Activated effector memory CD4-positive, alpha-beta T cell treated with anti-CD3 and anti-CD28 coated beads, Interleukin-2, amount 50 U/mL, for 16 hours (primary cell): ENCODE data around the gene EXPH5.
"Not testable (repeated sequence)": the region's sequence is repeated elsewhere in the genome, so short reads cannot be mapped to it uniquely, and the experiment has no call there.

Source experiments
- DNase-seq: peaks from one replicate; pipeline ENCODE4 v3.0.0-alpha.2; 2020

The EXPH5 gene, protein sequence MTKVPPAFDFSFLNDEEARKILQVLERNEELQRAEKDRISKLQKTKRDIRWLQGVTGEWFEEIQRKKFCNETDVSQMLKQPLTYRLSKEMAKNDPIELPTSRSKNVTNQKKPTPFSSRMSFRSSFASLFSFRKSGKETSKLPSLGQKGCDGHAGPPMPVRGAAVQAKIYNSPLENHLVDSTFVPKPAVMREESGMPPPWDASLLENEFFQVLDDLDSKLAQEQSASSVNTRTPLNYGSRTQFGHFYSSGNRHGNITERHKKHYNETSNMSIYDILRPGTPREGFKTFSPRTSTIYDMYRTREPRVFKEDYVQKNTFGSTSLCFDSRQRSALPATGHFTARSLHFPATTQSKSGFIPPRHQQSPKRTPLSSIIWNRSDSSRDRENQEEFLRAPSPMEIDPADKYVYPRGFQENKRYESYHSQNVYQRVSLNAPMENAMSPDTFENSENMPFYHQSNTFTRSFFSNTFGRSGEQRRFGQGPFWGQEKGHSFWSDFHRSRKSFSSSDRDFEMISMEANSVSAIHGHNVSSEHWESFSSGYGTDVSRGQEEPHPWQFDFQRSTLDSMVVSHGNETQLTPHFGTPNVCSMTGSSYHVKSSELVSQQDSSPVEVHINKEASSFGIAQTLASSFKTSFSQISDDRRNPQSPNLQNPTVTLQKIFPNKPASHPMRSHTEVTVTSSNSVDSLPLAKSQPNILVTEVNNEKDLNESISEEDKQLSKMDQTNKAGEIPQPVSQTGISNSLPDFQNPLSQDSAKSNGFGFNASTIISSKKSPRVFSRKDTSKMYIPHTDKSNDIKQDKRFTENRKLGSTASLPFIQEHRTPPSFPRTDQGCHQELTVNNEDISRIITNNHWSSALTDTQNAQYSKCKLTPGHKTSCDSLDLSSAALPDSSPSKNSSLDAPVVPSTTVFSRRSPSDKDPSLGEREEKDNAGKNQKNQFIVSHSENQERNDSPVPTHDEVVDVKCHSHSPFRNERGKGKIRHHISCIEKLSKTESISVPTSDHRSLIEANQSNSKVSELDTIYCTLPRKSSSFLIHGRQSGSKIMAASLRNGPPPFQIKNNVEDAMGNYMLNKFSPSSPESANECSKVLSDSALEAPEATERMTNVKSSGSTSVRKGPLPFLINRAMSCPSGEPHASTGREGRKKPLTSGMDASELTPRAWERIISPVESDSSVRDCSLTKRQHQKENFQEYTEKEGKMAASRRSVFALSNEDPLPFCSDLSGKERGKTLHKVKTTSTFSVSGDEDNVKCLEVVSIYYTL (N-terminal part only)

DNA sequence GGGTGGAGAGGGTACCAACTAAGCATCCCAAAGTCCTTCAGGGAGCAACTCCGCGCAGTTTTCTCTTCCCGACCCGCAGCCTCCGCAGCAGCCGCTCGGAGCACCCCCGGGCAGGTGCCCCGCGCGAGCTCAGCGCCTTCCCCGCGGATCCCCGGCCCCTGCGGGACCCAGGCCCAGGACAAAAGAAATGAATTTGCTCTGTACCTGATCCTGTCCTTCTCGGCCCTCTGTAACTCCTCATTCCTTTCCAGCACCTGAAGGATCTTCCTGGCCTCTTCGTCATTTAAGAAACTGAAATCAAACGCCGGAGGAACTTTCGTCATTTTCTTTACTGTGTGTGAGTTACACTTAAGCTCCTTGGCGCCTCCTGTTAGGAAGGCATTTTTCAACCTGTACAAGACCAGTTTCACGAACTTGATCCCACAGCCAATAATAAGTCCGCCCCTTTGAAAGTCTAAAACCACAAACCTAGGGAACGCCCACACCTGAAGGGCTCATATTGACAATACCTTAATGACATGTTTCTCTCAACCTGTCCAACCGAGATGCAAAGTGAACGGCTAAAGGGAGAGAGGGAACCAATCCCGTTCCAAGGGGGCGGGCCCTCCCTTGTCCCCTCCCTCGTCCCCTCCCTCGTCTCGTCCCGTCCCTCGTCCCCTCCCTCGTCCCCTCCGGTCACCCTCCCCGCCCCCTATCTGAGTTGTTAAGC lies at the start of gene EXPH5:
Gene EXPH5, minus strand, starts transcription at position 555 of the 709 bp plus-strand sequence. Its CDS starts 232 bp downstream, at position 323.
- peak; percentile 93 for DNase-seq

DNA sequence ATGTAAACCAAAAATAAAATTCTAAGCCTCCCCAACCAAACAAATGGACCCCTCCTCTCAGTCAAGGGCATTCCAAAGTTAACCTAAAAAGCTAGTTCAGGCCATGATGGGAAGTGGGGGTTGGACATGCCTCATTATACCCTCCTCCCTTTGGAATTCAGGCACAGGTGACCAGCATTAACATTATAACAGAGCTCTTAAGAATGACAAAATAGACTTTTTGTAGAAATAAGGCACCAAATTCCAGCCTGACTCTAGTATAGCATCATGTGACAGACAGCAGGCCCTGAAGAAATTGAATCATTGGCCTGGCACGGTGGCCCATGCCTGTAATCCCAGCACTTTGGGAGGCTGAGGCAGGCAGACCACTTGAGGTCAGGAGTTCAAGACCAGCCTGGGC lies 48.2 kb upstream of the EXPH5 start:
- DNase-seq, result not testable (repeated sequence)

DNA sequence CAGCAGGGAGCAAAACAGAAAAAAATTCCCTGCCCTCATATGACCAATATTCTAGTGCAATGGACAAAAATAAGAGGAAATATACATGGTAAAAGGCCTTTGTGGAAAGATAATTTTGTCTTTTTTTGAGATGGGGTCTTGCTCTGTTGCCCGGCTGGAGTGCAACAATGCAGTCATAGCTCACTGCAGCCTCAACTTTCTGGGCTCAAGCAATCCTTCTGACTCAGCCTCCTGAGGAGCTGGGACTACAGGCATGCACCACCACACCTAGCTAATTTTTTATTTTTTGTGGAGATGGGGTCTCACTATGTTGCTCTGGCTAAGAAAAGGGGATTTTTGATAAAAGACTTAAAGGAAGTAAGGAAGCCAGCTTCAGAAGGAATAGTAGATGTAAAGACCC lies 45.6 kb upstream of the EXPH5 start:
- DNase-seq, result no peak

DNA sequence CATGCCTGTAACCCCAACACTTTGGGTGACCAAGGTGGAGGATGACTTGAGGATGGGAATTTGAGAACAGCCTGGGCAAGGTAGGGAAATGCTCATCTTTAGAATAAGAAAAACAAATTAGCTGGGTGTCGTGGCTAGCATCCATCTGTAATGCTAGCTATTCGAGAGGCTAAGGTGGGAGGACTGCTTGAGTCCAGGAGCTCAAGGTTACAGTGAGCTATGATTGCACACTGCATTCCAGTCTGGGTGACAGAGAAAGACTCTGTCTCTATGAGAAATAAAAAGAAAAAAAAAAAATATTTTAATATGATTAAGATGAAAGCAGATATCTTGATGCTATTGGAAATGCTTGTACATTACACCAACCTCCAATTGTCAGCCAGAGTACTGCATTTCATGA lies 42.7 kb upstream of the EXPH5 start:
- no peak for DNase-seq

DNA sequence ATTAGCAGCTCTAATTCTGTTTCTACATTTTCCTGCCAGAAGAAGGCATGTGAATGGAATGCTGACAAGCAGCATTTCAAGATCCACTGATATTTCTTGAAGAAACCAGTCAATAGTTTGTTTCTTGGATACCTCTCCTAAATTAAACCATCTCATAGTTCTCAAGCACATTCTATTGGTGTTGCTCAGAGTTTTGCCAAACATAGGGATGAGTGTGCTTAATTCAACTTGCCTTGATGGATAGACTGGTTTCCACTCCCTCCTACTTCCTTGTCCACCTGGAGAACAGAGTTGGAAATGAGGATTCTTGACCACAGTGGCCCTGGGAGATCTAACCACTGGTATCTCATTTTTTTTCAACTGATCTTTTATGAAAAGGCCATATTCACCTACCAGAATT lies 41.5 kb upstream of the EXPH5 start:
- no peak for DNase-seq

DNA sequence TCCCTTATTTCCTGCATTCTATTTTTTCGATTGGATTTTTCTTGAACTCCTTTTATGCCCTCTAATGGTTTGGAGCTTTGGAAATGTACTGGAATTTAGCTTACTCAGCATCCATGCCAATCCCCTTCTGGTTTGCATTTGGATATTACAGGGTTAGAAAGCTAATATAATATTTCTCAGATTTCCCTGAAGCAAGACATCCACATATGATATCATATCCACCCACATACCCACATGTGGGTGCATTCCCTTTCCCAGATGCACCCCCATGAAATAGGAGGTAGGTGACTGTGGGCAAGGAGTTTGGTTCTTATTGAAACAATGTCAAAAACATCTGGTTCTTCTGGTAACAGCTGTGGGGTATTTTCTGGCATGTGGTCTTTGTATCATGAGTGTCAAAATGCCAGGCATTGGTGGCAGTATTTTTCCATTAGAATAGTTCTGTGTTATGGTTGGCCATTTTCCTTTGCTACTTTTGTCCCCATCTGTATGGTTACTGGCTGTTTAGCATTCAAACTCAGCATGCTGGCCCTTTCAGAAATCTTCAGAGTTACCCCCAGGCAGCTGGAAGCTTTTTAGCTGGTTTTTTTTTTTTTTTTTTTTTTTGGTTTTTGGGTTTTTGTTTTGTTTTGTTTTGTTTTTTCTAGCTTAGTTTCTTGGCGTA lies 38.6 kb upstream of the EXPH5 start:
- no peak for DNase-seq

DNA sequence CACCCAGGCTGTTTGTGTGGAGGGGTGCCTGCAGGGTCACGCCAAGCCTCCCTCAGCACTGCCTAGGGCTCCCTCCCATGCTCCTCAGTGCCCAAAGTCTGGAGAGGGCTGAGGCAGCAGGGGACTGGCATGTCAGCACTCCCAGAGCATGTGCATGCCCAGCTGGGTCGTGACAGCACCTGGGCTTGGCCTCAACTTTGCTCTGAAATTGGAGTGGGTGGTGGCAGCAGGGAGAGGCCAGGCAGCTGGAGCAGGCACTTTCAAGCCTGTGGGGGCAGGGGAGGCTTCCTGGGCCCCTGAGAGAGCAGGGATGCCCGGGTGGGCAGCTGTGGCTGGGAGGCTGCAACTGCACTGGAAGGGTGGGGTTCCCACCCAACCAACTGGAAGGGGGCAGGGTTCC lies 35.7 kb upstream of the EXPH5 start:
- no peak for DNase-seq

DNA sequence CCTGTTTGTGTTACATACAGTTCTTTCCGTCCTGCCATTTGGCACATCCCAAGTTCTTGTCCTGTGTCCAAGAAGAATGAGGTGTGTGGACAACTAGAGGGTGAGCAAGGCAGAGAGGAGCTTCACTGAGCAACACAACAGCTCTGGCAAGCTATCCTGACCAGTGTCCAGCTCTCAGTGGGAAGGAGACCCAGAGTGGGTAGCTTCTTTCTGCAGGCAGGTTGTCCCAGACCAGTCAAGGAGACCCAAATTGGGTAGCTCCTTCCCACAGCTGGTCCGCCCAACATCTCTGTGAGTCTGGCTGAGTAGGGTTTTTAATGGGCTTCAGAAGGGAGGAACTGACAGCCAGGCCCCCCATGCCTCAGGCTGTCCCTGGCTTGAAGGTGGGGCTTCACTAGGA lies 35.2 kb upstream of the EXPH5 start:
- DNase-seq, result no peak

DNA sequence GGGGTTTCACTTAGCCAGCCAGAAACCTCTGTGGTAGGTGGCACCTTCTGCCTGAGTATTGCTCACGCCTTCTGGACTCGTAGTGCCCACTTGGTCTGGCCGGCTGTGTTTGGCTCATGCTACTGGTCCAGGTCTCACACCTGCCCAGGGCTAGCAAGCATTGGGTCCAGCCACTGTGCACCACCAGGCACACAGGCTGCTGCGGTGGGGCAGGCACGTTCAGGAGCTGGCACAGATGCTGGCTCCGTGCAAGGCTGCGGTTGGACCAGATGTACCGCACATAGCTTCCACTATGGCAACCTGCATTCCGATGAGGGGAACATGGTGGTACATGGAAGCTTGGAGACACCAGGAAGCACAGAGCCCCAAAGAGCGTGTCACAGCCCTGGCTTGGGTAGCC lies 34.8 kb upstream of the EXPH5 start:
- no peak for DNase-seq

DNA sequence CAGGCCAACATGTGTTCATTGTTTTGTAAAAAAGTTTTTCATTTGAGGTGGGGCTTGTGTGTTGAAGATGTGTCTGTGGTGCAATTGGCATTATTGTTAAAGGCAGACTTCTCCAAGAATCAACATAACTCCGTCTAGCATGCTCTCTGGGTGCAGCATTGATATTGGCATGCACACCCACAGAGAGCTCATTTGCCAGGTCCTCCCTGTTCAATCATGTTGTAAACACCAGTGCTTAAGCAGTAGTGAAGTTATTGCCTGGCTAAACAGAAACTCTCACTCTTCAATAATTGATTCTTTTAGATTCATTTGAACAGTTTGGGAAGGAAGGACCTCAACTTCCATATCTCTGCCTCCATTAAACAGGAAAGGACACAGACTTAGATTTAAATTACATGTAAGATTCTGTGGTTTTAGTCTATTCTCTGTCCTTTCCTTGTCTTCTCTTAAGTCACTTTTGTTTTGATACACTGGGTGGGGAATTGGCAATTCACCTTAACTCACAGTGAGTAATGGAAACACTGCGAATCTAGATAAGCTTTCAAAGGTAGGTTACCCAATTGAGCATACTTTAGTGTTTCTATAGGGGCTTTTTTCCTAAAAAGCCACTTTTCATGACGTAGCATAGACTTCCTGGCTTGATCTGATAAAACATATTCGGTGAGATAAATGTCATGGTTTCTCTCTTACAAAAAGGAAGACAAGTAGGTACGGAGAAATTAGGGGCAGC lies 30.8 kb upstream of the EXPH5 start:
- no peak for DNase-seq

DNA sequence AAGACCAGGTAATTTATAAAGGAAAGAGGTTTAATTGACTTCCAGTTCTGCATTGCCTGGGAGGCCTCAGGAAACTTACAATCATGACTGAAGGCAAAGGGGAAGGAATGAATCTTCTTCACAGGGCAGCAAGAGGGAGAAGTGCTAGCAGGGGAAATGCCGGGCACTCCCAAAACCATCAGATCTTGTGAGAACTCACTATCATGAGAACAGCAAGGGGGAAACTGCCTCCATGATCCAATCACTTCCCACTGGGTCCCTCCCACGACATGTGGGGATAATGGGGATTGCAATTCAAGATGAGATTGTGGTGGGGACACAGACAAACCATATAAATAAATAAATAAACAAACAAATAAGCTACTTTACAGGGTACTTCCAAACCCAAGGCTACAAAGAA lies 28.8 kb upstream of the EXPH5 start:
- DNase-seq, result no peak

DNA sequence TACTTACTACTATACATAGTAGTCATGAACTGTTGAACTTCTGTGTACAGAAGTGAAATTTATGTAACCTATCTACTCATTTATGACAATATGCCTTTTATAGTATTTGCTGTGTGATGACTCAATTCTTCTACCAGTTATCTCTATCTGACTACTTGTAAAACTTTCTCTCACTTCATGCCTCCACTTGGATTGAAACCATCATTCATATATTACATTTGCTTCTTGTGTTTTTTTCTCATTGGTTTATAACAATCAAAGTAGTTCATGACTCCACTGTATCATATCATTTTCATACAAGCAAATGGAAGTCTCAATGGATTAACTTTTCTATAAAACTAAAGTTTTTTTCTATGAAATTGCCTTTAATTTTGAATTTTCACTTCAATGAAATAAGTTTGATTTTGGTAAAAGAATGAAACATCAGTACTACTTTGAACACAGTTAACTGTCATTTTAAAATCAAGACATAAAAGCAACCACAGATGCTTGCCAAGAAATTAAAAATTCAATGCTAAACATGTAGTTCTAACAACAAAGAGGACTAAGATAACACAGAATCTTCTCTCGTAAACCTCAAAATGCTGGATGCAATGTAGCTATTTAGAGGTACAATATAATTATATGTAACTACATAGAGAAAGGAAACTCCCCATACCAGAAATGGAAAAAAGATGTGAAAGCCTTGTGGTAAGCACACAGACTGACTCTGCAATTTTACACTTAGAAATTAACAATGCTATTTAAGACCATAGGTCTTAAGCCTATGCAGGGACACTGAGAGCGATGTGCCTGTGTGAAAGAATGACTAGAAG lies 27.6 kb upstream of the EXPH5 start:
- no peak for DNase-seq

DNA sequence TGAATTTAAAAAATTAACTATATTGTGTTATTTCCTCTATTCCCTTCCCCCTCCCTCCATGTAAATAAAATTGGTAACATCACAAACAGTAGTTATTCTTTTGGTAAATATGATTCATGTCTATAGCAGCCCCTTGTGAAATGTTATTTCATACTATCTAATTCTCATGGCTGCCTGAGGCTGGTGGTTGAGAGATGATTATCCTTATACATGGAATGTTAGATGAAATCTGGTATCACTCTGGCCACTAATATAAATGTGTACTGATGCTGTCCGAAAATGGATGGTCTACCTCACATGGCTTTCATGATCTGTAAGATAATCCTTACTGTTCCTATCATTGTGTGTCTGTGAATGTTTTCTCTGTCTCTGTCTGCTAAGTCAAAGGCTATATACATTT lies 25.0 kb upstream of the EXPH5 start:
- DNase-seq, result no peak

DNA sequence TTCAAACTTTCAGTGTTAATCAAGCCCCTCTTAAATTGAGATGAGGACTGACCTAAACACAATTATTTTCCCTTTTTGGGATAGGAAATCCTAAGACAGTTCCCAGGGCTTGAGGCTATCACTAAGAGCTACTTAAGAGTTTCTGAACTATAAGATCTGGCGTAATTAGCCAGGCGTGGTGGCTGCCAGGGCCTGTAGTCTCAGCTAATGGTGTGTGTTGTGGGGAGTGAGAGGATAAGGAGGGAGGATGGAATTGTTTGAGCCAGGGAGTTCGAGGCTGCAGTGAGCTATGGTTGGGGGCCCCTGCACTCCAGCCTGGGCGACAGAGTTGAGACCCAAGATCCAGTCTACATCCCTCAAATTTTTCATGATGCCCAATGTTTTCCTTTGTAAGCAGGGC lies 23.5 kb upstream of the EXPH5 start:
- no peak for DNase-seq

DNA sequence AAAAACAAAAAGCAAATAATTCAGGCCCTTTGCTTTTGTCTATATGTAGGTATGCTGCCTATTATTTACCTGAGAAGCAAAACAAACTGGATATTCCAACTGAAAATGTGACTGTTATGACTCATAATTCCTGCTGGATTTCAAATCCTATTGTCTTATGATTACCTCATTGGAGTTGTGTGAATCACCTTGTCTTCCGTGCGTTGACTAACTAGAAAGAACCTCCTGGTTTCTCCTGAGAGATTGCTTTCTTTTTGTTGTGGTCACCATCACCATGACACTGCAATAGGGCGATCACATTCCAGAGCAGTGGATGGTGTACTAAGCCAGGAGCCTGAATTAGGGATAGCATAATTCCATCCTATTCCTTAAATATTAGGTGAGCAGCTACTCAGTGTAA lies 23.0 kb upstream of the EXPH5 start:
- DNase-seq, result no peak

DNA sequence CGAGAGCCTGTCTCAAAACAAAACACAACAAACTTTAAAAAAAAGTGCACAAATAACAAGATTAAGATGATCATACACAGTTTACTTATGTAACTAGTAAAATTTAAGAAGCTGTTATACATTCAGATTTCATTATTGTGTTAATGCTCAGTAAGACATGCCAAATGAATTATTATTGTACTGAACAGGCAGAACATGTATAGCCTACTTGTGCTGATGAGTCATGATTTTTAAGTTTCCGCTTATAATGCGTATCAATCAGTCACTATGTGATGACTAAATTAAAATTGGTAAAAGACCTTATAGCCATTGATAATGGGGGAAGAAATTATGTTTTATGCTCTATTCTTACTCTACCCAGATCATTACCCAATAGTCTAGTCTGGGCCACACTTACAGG lies 20.5 kb upstream of the EXPH5 start:
- DNase-seq, result no peak

DNA sequence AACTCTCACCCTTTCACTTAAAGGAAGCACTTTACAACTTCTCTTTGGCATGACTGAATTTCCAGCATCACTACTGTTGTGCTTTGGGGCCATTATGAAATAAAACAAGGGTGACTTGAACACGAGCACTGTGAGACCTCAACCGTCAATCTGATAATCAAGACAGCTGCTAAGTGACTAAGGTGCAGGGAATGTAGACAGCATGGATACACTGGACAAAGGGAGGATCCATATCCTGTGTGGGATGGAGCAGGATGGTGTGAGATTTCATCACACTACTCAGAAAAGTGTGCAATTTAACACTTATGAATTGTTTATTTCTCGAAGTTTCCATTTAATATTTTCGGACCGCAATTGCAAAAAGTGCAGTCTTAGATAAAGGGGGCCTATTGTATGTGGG lies 16.1 kb upstream of the EXPH5 start:
- no peak for DNase-seq

DNA sequence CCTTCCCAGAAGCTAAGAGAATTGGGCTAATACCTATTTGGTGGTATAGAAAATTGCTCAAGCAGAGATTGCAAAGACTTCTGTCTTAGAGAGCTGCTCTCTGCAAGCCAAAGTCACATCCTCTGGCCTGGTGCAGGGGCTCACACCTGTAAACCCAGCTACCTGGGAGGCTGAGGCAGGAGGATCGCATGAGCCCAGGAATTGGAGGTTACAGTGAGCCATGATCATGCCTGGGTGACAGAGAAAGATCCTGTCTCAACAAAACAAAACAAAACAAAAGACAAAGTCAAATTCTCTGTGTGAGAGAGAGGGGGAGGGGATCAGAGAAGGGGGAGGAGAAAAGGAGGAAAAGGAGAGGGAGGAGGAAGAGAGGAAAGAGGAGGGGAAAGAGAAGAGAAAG lies 15.0 kb upstream of the EXPH5 start:
- DNase-seq, result no peak

DNA sequence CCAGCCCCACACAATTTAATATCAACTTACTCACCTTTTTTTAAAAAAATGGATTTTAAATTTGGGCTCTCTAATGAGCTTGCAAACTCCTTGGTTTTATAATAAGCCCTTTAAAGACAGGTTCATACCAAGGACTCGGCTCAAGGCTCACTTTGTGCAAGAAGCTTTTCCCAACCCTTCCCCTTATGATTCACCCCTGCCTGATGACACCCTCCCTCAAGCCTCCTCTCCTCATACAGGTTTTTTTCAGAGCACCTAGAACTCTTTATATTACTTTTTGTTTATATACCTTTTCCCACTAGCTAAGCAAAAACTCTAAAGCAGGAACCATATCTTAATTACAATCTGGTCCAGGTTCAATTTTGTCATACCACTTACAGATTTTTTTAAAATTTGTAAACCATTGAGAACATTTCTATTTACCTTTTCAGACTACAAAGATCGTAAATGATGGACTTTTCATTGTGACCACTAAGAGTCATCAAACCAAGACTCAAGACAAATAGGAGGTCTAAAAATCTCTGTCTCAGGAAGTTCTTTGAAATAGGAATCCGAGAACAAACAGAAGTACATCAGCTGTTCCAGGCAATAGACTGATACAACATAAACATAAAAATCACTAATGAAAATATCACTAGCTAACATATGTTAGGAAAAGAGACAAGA lies 13.1 kb upstream of the EXPH5 start:
- no peak for DNase-seq

DNA sequence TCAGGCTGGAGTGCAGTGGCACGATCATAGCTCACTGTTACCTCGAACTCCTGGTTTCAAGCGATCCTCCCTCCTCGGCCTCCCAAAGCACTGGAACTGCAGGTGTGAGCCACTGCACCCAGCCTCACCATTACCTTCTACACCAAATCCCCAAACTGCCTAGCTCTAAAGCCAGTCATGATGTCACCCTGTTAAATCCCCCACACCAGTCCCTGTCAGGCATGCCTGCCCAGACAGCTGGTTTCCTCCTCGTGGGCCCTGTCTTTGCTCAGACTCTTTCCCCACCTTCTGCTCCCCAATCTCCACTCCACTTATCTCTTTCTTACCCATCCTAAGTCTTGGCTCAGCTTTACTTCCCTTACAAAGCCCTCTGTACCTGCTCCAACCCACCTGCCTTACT lies 12.5 kb upstream of the EXPH5 start:
- no peak for DNase-seq
